ENCODE results near the gene FCN3.

FCN3 gene

DNA sequence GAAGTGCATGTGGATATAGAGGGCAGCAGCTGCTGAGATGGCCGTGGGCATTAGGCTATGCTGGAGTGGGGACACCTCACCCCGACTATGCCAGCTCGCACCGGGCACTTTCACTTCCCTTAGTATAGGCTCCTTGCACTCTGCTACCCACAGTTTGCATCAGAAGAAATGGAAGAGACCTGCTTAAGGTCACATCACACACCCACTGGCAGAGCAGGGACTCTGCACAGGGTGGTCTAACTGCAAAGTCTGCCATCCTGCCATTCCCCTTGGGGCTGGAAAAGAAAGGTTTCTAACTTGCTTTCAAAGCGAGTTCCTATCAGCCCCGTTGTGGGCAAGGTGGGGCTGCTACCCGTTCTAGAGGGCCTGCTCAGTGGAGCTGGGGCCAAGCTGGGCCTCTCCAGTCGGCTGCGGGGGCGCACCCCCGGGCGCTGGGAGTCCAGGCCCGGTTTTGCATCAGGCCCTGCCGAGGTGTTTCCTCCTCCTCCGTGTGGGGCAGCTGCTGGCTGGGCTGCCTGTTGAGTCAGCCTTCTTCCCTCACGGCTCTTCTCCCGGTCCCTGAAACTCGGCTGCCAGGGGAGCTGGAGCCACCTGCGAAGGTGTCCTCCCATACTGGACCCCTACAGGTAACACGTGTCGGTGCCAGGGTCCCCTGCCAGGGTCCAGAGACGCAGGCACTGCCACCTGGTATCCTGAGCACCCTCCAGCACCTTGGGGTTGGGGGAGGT lies 32.9 kb downstream of the FCN3 start, which contains the start of gene SYTL1:
Gene SYTL1 (plus strand): TSS at position 498 of the 728 bp plus-strand sequence. CDS start 3,313 bp downstream, outside the sequence.
- DNase-seq (ENCODE audit: low read depth in 2 of 2), result peak in 1 of 2 donors; percentile 65

DNA sequence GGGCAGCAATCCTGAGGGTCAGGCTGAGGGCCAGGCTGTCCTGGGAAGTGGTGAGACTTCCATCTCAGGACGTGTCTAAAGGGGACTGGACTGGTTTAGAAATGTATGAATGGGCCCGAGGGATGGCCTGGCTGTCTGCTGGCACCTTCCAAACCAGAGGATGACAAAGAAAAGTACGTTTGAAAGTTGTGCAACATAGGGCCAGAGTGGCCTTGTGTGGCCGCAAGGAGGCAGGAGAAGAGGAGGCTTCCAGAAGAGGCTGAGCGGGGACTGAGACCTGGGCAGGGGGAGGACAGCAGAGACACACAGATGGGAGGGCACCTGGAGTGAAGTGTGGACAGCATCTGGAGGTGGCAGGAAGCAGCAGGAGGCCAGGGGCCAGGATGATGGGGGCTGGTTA lies 35.4 kb downstream of the FCN3 start:
- no peak for DNase-seq (ENCODE audit: low read depth in 2 of 2)

DNA sequence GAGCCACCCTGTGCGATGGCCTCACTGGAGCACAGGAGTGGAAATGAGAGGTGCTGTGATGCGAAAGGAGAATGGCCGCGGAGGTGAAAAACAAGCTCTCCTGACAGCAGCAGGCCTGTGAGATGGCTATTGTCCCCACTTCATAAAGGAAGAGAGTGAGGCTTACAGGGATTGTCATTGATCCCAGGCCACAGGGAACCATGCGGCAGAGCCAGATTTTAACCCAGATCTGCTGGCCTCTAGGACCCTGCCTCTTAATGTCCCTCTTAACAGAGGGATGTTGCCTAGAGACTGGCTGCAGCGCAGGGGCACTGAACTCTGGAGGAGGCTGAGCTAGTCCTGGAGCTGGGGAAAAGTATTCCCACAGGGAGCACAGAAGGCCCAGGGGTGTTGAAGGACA lies 35.9 kb downstream of the FCN3 start:
- no peak for DNase-seq (ENCODE audit: low read depth in 2 of 2)

DNA sequence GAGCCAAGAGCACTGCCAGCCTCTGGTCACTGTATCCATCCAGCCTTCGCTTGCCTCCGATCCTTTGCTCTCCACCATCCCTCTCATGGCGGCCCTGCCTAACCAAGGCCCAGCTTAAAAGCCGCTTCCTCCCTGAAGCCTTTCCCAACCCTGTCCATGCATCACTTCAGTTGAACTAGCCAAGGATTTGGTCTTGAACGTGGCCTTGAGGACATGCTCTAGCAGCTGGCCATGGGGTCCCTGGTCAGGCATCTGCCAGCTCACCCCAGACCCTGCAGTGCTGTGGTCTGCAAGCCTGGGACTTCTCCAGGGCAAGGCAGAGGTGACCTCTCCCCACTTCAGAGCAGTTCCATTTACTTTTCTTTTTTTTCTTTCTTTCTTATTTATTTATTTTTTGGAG lies 37.9 kb downstream of the FCN3 start:
- no peak for DNase-seq (ENCODE audit: low read depth in 2 of 2)

DNA sequence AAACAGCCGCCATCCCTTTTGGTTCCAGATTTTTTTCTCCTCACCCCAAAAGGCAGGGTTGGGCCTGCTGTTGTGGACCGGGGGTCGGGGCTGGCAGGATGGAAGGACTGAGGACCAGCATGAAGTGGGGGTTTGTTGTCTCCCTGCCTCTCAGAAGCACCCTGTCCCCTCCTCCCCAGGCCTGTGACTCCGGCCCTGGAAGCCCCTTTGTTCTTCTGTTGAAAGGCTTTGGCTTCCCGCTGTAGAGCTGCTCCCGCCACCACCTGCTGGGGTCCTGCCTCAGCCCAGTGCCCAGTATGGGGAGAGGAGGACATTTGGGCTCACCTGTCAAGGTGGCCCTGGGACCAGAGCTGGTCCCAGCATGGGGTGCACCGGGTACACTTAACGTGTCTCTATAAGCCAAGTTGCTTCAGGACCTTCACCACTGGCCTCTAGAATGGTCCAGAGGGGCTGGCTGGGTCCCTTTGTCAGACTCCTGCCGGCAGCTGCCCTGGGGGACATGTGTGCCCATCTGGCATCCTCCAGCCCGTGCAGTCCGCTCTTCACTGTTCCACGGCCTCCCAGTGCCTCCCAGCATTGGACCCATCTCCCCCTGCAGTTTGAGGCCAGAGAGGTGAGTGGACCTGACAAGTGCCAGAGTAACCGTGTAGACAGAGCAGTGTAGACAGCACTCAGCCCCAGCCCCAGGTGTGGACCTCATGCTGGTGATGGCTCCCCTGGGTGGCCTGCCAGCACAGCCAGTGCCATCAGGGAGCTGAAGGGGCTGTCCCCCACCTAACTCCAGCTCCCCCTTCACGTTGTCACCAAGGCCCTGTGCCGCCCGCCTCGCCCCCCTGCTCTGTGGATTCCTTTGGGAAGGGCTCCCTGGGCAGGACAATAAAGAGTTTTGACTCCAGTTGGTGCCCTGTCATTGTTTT lies 38.9 kb downstream of the FCN3 start:
- DNase-seq (ENCODE audit: low read depth in 2 of 2), result no peak

DNA sequence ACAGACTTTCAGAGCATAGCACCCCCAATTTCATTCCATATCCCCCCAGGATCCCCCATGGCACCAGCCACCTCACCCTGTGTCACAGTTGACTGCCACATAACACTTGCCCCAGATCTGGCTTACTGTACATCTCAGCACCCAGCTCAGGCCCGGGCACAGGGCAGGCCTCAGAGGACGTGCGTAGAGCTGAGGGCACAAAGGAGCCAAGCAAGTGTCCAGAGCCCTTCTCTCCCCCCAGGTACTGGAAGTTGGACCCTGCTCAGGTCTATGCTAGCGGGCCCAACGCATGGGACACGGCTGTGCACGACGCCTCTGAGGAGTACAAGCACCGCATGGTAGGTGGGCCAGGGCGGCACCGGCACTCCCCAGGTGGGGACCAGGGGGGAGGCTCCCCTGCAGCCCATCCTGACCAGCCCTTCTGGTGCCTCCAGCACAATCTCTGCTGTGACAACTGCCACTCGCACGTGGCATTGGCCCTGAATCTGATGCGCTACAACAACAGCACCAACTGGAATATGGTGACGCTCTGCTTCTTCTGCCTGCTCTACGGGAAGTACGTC lies 40.8 kb downstream of the FCN3 start:
- DNase-seq (ENCODE audit: low read depth in 2 of 2), result no peak

DNA sequence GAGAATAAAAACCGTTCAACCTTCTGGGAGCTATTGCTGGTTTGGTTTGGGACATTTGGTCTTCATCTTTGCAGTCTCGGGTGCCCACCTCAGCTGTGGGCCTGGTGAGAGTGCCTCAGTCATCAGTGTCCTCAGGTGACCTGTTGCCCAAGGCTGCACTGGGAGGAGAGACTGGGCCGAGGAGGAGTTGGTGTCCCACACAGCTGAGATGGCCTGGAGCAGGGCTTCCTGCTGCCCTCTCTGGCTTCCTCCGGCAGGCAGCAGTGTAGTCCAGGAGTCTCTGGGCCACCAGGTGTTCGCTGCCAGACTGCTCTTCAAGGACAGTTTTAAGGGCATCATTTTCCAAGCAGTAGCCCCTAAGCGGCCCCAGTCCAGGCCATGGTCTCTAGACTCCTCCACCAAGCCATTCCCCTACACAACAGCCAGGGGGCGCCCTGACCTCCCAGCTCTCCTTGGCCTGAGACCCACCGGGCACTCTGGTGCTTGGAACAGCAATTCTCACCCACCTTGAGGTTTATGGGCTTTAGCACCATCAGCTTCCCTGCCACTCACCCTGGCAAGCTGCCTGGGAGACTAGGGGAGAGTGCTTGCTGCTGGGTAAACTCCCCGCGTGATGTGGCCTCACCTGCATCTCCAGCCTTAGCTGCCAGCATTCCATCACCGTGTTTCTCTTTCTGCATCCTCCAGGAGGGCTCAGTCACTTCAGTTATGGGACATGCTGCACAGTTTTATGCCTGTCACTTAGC lies 41.9 kb downstream of the FCN3 start:
- DNase-seq (ENCODE audit: low read depth in 2 of 2), result no peak

DNA sequence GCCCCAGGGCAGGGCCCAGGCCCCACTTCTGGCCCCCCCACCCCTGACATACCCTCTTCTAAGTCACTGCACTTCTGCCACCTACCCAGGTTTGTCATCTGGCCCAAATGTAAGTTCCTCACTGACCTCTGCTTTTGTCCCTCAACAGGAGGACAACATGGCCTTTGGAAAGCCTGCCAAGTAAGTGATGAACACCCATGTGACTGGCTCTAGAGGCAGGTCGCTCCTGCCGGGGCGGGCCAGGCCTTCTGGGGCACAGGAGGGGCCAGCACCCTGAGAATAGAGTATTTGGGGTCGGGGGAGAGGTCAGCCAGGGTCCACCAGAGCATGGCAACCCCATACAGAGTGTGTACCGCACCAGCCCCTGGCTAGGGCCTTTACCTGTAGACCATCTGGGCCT lies 42.7 kb downstream of the FCN3 start:
- DNase-seq (ENCODE audit: low read depth in 2 of 2), result no peak

DNA sequence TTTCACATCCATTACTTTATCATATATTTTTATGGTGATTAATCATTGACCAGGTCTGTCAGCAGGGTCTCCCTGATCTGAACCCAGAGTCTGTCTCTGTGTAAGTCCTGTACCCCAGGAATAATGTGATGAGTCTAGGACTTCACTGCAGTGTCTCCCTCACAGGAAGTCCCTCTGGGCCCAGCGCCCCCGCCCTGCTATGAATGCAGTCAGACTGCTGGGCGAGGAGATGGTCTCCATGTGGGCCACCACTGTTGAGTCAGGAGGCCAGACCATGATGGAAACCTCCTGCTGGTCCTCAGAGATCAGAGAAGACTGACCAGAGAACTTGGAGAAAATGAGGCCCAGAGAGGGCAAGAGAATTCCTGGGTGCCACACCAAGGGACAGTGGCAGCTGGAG lies 43.2 kb downstream of the FCN3 start:
- no peak for DNase-seq (ENCODE audit: low read depth in 2 of 2)

DNA sequence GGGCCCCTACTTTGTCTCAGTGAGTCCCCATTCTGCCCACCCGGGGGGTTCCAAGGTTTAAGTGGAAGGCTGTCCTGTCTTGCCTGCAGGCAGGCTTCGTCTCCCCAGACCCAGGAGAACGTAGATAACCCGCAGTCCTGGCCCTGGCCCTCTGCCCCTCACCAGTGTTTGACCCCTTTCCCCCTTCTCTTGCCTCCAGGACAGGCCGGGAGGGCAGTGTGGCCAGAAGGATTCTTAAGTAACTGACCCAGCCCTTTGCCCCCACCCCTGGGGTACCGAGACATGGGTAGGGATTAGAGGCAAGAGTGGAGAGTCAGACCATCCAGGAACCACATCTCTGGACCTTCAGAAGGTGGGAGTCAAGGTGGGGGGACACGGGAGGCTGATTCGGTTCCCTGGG lies 43.8 kb downstream of the FCN3 start:
- no peak for DNase-seq (ENCODE audit: low read depth in 2 of 2)

DNA sequence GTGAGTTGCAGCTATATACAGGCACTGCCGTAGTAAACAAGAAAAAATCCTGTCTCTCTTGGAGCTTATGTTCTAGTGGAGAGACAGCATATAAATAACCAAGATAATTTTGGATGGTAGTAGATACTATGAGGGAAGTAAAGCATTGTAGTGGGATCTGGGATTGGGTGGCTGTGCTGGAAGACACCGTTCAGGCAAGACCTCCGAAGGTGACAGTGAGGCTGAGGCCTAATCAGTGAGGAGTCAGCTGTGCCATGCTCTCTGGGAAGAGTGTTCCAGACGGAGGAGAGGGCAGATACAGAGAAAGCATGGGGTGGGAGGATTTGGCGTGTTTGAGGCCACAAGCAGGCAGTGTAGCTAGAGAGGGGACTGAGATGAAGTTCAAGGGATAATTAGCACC lies 46.7 kb downstream of the FCN3 start:
- no peak for DNase-seq (ENCODE audit: low read depth in 2 of 2)

DNA sequence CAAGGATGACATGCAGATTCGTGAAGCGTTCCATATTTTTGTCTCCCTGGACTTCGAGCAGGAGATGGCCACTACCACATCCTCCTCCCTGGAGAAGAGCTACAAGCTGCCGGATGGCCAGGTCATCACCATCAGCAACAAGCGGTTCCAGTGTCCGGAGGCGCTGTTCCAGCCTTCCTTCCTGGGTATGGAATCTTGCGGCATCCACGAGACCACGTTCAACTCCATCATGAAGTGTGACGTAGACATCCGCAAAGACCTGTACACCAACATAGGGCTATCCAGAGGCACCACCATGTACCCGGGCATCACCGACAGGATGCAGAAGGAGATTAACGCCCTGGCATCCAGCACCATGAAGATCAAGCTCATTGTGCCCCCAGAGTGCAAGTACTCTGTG lies 49.3 kb downstream of the FCN3 start:
- DNase-seq (ENCODE audit: low read depth in 2 of 2), result no peak

DNA sequence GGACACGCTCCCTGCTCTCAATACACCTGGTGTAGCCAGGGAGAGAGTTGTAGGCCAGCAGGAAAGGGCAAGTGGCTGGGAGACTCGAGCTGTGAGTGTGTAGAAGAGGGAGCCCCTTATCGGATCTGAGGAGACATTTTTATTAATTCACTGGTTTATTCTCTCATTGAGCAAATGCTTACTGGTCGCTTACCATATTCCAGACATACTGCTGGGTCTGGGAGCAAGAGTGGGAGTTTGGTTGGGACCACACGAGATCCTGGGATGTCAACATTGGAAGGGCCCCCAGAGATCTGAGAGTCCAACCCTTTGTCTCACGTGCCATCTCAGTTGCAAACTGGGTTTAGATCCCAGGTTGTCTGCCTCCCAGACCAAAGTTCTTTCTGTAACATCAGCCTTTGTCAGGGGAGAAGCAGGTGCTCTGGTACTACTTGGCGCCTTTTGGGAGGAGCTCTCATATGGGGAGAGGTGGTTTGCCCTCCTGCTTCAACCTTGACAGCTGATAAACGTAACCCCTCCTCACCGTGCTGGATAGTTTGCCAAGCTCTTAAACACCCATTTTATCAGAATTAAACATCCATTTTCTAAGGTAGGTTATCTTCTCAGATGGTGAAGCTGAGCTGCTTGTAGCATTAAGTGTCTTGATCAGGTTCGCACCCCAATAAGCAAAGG lies 51.9 kb downstream of the FCN3 start:
- DNase-seq (ENCODE audit: low read depth in 2 of 2), result no peak

DNA sequence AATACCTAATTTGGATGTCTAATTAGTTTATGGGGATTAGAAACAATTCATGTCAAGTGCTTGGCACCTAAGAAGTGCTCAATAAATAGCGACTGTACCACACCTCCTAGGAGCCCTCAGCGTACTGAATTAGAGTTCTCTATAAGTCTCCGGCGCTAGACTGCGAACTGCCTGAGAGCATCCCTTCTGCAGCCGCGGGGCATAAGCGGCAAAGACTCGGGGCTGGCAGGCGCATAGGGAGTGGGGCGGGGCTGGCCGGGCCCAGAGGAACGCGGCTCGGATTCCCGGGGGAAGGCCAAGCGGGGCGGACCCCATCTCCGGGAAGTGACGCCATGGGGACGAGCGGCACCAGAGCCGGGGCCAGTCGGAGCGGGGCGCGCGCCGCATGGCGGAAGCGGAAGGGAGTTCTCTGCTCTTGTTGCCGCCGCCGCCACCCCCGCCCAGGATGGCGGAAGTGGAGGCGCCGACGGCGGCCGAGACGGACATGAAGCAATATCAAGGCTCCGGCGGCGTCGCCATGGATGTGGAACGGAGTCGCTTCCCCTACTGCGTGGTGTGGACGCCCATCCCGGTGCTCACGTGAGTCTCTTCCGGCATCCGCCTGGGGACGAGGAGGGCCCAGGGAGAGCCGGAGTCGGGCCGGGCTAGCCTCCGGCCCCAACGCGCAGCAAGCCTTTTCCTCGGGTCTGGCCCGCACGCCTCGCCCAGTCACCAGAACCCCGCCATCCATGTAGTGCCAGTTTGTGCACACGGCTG lies 52.6 kb downstream of the FCN3 start, which contains the start of gene TMEM222:
Gene TMEM222 (plus strand): TSS at position 351 of the 756 bp plus-strand sequence. CDS start 35 bp downstream, at position 386.
- peak; percentile 96 for DNase-seq (ENCODE audit: low read depth in 2 of 2)
